GM12878 (cell line): ENCODE measurements around the gene CTNNB1. TPM values are rescaled to one million over a fixed set of nuclear protein-coding genes. Genes with fewer than 3 reads are reported as not detected.

Source experiments
- ATAC-seq: fragments of 200-7000 bp; cut with Tn5 transposase; 3 replicates; pipeline ENCODE4 v1.9.1; 2020; ENCODE audit warnings: mild to moderate bottlenecking, moderate library complexity
- BruUV-seq: library from RNA; stranded (reverse); fragments of 400-500 nt; replicated peaks from 2 replicates; lab custom pipeline; 2021; lab: Mats Ljungman, UMichigan
- CTCF ChIA-PET: fragments of 300-600 bp; sonication (Branson Sonifier 250); formaldehyde crosslinking; extraction: SDS; loops from one replicate; lab custom pipeline; 2021; ENCODE audit warnings: inconsistent platforms; lab: Yijun Ruan, JAX
- POLR2A ChIA-PET: fragments of 350-600 bp; formaldehyde crosslinking; extraction: SDS; loops from one replicate; lab custom pipeline; 2021; ENCODE audit warnings: inconsistent platforms; lab: Charles Lee
- RAD21 ChIA-PET: fragments of 300-600 bp; sonication (Branson Sonifier 250); formaldehyde crosslinking; loops from one replicate; lab custom pipeline; 2023; ENCODE audit warnings: antibody characterized with exemption; ENCODE audit not compliant: unreplicated experiment; lab: Charles Lee
- SMC1A ChIA-PET: fragments of 300-600 bp; sonication (Branson Sonifier 250); formaldehyde crosslinking; loops from one replicate; lab custom pipeline; 2023; ENCODE audit not compliant: unreplicated experiment, uncharacterized antibody; lab: Charles Lee
- DNase-seq: peaks from one replicate; pipeline ENCODE4 v3.0.0-alpha.2; 2011; ENCODE audit warnings: low read depth, low spot score
- FAIRE-seq: peaks from 3 replicates; lab custom pipeline; 2011; peaks lifted over from hg19 to GRCh38; lab: Jason Lieb, UNC
- H2AFZ ChIP-seq: 2 replicates; pipeline ENCODE4 v1.6.0; 2011; ENCODE audit warnings: low read depth, low read length, control low read depth; ENCODE audit not compliant: control insufficient read depth
- H3K27ac ChIP-seq: 2 replicates; pipeline ENCODE4 v1.5.1; 2011; ENCODE audit warnings: control low read depth; ENCODE audit not compliant: control insufficient read depth, insufficient read depth
- H3K27me3 ChIP-seq, 2 experiments: replicated peaks in 1 of 2; 2 replicates each; pipeline versions ENCODE4 v1.6.0 to v1.6.1; 2011; ENCODE audit warnings: low read length in 1 of 2; ENCODE audit not compliant: control insufficient read depth in 2 of 2, insufficient read depth in 2 of 2
- H3K36me3 ChIP-seq, 2 experiments: 2 replicates each; pipeline ENCODE4 v1.5.1; 2011; ENCODE audit warnings: low read length in 1 of 2; ENCODE audit not compliant: control insufficient read depth in 2 of 2, insufficient read depth in 2 of 2
- H3K4me1 ChIP-seq: 2 replicates; pipeline ENCODE4 v1.6.1; 2011; ENCODE audit warnings: mild to moderate bottlenecking, low read length, moderate library complexity, mixed read lengths; ENCODE audit not compliant: control insufficient read depth, insufficient read depth
- H3K4me2 ChIP-seq: 2 replicates; pipeline ENCODE4 v1.6.0; 2011; ENCODE audit warnings: control low read depth; ENCODE audit not compliant: control insufficient read depth, insufficient read depth
- H3K4me3 ChIP-seq: fragments of 200-600 bp; sonication (generic); 2 replicates; pipeline ENCODE4 v1.5.1; 2016
- H3K79me2 ChIP-seq: 2 replicates; pipeline ENCODE4 v1.6.0; 2011; ENCODE audit warnings: low read length; ENCODE audit not compliant: control insufficient read depth, insufficient read depth
- H3K9ac ChIP-seq: 2 replicates; pipeline ENCODE4 v1.8.0; 2011; ENCODE audit warnings: low read length, control low read depth, mixed read lengths; ENCODE audit not compliant: control insufficient read depth, insufficient read depth
- H3K9me3 ChIP-seq: replicated peaks from 3 replicates; pipeline ENCODE4 v1.5.1; 2011; ENCODE audit warnings: mild to moderate bottlenecking, low read length; ENCODE audit not compliant: control insufficient read depth, insufficient read depth
- H4K20me1 ChIP-seq: 2 replicates; pipeline ENCODE4 v1.6.0; 2011; ENCODE audit not compliant: control insufficient read depth, insufficient read depth
- ASH2L ChIP-seq: fragments of 300-600, 200-600 bp; sonication (generic); IDR thresholded peaks from 2 replicates; pipeline ENCODE4 v1.6.1; 2017; ENCODE audit warnings: low read depth, mild to moderate bottlenecking, borderline replicate concordance
- ATF7 ChIP-seq: fragments of 450-650 bp; IDR thresholded peaks from 2 replicates; pipeline ENCODE4 v1.6.1; 2016; ENCODE audit warnings: low read depth, mild to moderate bottlenecking
- CBFB ChIP-seq: IDR thresholded peaks from 2 replicates; pipeline ENCODE4 v1.6.1; 2016; ENCODE audit warnings: antibody characterized with exemption, low read depth
- EP300 ChIP-seq, 2 experiments: fragments of 150-350 bp in 1 of 2; IDR thresholded peaks; 2 replicates each; pipeline ENCODE4 v1.6.1; 2011 to 2012; ENCODE audit warnings: low read depth in 2 of 2, low read length in 2 of 2, borderline replicate concordance in 1 of 2, improper control_type of control experiment in 1 of 2, inconsistent platforms in 1 of 2; ENCODE audit not compliant: control insufficient read depth in 1 of 2
- HDAC2 ChIP-seq: fragments of 200-600 bp; sonication (generic); IDR thresholded peaks from 2 replicates; pipeline ENCODE4 v1.6.1; 2017
- NRF1 ChIP-seq: conservative IDR thresholded peaks from 2 replicates; pipeline ENCODE4 v1.6.1; 2011; ENCODE audit warnings: mild to moderate bottlenecking, low read depth, low read length, improper control_type of control experiment
- RAD51 ChIP-seq: fragments of 450-650 bp; IDR thresholded peaks from 2 replicates; pipeline ENCODE4 v1.6.1; 2016; ENCODE audit warnings: moderate library complexity, mild to moderate bottlenecking, inconsistent platforms
- RCOR1 ChIP-seq: conservative IDR thresholded peaks from 2 replicates; pipeline ENCODE4 v1.6.1; 2012; ENCODE audit warnings: low read depth, low read length, improper control_type of control experiment
- RELA ChIP-seq: fragments of 450-650 bp; IDR thresholded peaks from 2 replicates; pipeline ENCODE4 v1.8.0; 2014; ENCODE audit warnings: borderline replicate concordance; ENCODE audit not compliant: partially characterized antibody
- SIN3A ChIP-seq: IDR thresholded peaks from 2 replicates; pipeline ENCODE4 v1.6.1; 2012; ENCODE audit warnings: low read depth, low read length, improper control_type of control experiment
- SREBF1 ChIP-seq: IDR thresholded peaks from 2 replicates; pipeline ENCODE4 v1.6.1; 2012; ENCODE audit warnings: mild to moderate bottlenecking, low read length
- TBL1XR1 ChIP-seq: IDR thresholded peaks from 2 replicates; pipeline ENCODE4 v1.6.1; 2012; ENCODE audit warnings: low read depth, low read length, improper control_type of control experiment
- TCF12 ChIP-seq: IDR thresholded peaks from 2 replicates; pipeline ENCODE4 v1.6.1; 2011; ENCODE audit warnings: low read depth, mild to moderate bottlenecking, low read length
- ZNF384 ChIP-seq: IDR thresholded peaks from 2 replicates; pipeline ENCODE4 v1.6.1; 2012; ENCODE audit warnings: low read depth, mild to moderate bottlenecking, low read length, improper control_type of control experiment, borderline replicate concordance
- WGBS: methylation state at CpG from one replicate; pipeline ENCODE4 v1.1.6; 2016; ENCODE audit warnings: low lambda C conversion rate; ENCODE audit not compliant: insufficient replicate concordance, insufficient coverage; ENCODE audit errors: missing lambda C conversion rate; 5-methylcytosine and 5-hydroxymethylcytosine counted together
- in situ Hi-C: fragments of 300-500 bp; cut with MboI; formaldehyde crosslinking; loops from 9 replicates; pipeline ENCODE4 v1.14.3; 2018; ENCODE audit warnings: mixed read lengths
- intact Hi-C: fragments of 100-400 bp; cut with micrococcal nuclease; formaldehyde crosslinking; loops from one replicate; pipeline ENCODE4 v1.14.2; 2022; ENCODE audit not compliant: unreplicated experiment
- polyA plus RNA-seq, 11 experiments: library from polyadenylated mRNA; depleted of rRNA in 4 of 11; unstranded in 6 of 11; stranded (reverse) in 5 of 11; fragments of >200 nt; fragmentation: Nextera tagmentation in 4 of 11; fragmentation: Illumina TruSeq in 1 of 11; extraction: Ambion mirVana in 4 of 11; extraction: Trizol in 1 of 11; gene quantifications; 1 replicate in 1 of 11; 2 replicates in 10 of 11; pipeline versions ENCODE4 v1.2.1 to v1.2.3, GENCODE V29; 2011 to 2016; ENCODE audit warnings: inconsistent platforms in 2 of 11, missing spikeins in 2 of 11, low read depth in 1 of 11
- total RNA-seq, 4 experiments: library from RNA; depleted of rRNA in 3 of 4; stranded (reverse); fragments of >200 nt in 3 of 4; fragmentation: Illumina TruSeq in 1 of 4; extraction: Trizol in 1 of 4; gene quantifications; 2 replicates each; pipeline versions ENCODE4 v1.2.1 to v1.2.3, GENCODE V29; 2013 to 2021
- TF ChIP-seq, protein P1 (sequence below): IDR thresholded peaks from 2 replicates; pipeline ENCODE4 v1.6.1; 2012; ENCODE audit warnings: low read depth, low read length, improper control_type of control experiment

The CTNNB1 gene
- total and polyA plus RNA-seq, 10 of the 15 experiments (the other 5 are each of a cell fraction or from before 2014, with no cell fraction given): 30.4 to 217 (median 138) TPM

DNA sequence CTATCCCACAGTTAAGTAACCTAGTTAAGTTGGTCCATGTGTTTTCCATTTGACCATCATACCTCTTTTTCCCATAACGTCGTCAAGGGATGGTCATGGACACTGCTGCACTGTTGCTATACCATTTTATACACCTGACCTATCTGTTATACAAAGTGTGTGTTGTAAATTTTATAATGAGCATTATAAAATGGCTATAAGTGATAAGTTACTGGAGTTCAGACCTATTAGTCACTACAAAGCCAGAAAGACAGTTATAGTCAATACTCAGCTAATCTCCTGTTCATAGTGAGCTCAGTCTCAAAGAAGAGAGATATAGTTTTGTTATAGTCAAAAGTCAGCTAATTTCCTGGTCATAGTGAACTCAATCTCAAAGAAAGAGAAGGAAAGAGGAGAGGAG lies 18.9 kb upstream of the CTNNB1 start:
- in situ Hi-C loops: no loop called here
- DNase-seq: no peak
- no peak overlapping the region for H2AFZ ChIP-seq
- ChIA-PET CTCF (interaction anchor here (1.1 kb wide), 1 partner anchor 22 kb away, joined by 4 read pairs; no protein-coding TSS in a partner anchor), RAD21 (no interaction called here), SMC1A (no interaction called here), POLR2A (no interaction called here)
- H3K27me3 ChIP-seq: peaks cover 0 to 3% of the 10 kb centered on the region in 2 experiments; a peak in 1 of 4 replicates
- ATAC-seq: no peak
- BruUV-seq: no TSS peak
- no peak overlapping the region for H3K9ac ChIP-seq
- no peaks in the 10 kb centered on the region for H3K79me2 ChIP-seq
- H3K4me3 ChIP-seq: no peak overlapping the region
- no peaks in the 10 kb centered on the region for H4K20me1 ChIP-seq
- intact Hi-C loops: no loop called here
- H3K27ac ChIP-seq: no peak overlapping the region
- TF ChIP-seq TCF12: no peak
- H3K4me2 ChIP-seq: no peak overlapping the region
- no peaks in the 10 kb centered on the region for H3K4me1 ChIP-seq
- H3K9me3 ChIP-seq: no peaks in the 10 kb centered on the region
- 57% methylated on average over 2 of the region's 2 CpGs for WGBS
- H3K36me3 ChIP-seq: no peaks in the 10 kb centered on the region
- FAIRE-seq: no peak

- CTCF ChIA-PET: no interaction called here
- Histone ChIP-seq H3K4me2 (no peak overlapping the region), H3K36me3 (no peaks in the 10 kb centered on the region), H3K27ac (no peak overlapping the region), H3K27me3 (no peaks in the 10 kb centered on the region; a peak in 2 of 4 replicates), H2AFZ (no peak overlapping the region), H3K4me1 (no peaks in the 10 kb centered on the region), H3K9ac (no peak overlapping the region), H3K79me2 (no peaks in the 10 kb centered on the region), H3K4me3 (no peak overlapping the region), H4K20me1 (no peaks in the 10 kb centered on the region), H3K9me3 (no peaks in the 10 kb centered on the region)
- RAD21 ChIA-PET: no interaction called here
- POLR2A ChIA-PET: no interaction called here
- intact Hi-C loops: no loop called here
- BruUV-seq: no TSS peak
- no peak for DNase-seq
- WGBS: 30% methylated on average over 5 of the region's 5 CpGs
- no peak for FAIRE-seq
- SMC1A ChIA-PET: interaction anchor here (0.9 kb wide), 1 partner anchor 9 kb away, joined by 4 read pairs; no protein-coding TSS in a partner anchor
- in situ Hi-C loops: no loop called here
- ATAC-seq: no peak
- TF ChIP-seq, protein P1, sequence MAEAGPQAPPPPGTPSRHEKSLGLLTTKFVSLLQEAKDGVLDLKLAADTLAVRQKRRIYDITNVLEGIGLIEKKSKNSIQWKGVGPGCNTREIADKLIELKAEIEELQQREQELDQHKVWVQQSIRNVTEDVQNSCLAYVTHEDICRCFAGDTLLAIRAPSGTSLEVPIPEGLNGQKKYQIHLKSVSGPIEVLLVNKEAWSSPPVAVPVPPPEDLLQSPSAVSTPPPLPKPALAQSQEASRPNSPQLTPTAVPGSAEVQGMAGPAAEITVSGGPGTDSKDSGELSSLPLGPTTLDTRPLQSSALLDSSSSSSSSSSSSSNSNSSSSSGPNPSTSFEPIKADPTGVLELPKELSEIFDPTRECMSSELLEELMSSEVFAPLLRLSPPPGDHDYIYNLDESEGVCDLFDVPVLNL: no peak
- TF ChIP-seq ATF7 (no peak), NRF1 (no peak), RAD51 (no peak), EP300 (IDR thresholded peaks at IDR 0.05; ENCODE audit: borderline replicate concordance in 1 of 2, control insufficient read depth in 1 of 2, low read depth in 2 of 2, low read length in 2 of 2) (no peak), SIN3A (no peak), HDAC2 (no peak), TBL1XR1 (no peak), SREBF1 (no peak), ASH2L (no peak), RELA (no peak), RCOR1 (no peak), ZNF384 (no peak), CBFB (no peak)
These were observed 16.7 kb upstream of the CTNNB1 start for GRCh38 chr3:41182504-41183059.
